Loucy (cell line): ENCODE data around the gene FAM50A.

Experiments used
- H2AFZ ChIP-seq: fragments of 200-600 bp; sonication (generic); 2 replicates; pipeline ENCODE4 v1.6.0; 2016; ENCODE audit warnings: antibody characterized with exemption, mild to moderate bottlenecking, low read length, moderate library complexity
- H3F3A ChIP-seq: fragments of 200-600 bp; 2 replicates; pipeline ENCODE4 v1.6.0; 2016; ENCODE audit warnings: antibody characterized with exemption, low read depth, mild to moderate bottlenecking
- H3K27me3 ChIP-seq: fragments of 200-600 bp; sonication (generic); 2 replicates; pipeline ENCODE4 v1.6.1; 2014; ENCODE audit warnings: low read length, mild to moderate bottlenecking; ENCODE audit not compliant: insufficient read depth, poor library complexity, severe bottlenecking
- H3K36me3 ChIP-seq: fragments of 200-600 bp; sonication (generic); 2 replicates; pipeline ENCODE4 v1.6.1; 2016; ENCODE audit warnings: low read length; ENCODE audit not compliant: insufficient read depth
- H3K4me1 ChIP-seq: fragments of 200-600 bp; sonication (generic); 2 replicates; pipeline ENCODE4 v1.5.1; 2014; ENCODE audit warnings: low read length, mild to moderate bottlenecking; ENCODE audit not compliant: insufficient read depth, poor library complexity, severe bottlenecking
- H3K4me2 ChIP-seq: fragments of 200-600 bp; sonication (generic); 2 replicates; pipeline ENCODE4 v1.6.0; 2014; ENCODE audit warnings: antibody characterized with exemption, low read length, low read depth, mild to moderate bottlenecking; ENCODE audit not compliant: poor library complexity, severe bottlenecking
- H3K4me3 ChIP-seq: fragments of 200-600 bp; sonication (generic); 2 replicates; pipeline ENCODE4 v1.5.1; 2014; ENCODE audit warnings: low read length, mild to moderate bottlenecking, mixed read lengths; ENCODE audit not compliant: poor library complexity, severe bottlenecking
- H3K79me2 ChIP-seq: fragments of 200-600 bp; sonication (generic); 2 replicates; pipeline ENCODE4 v1.6.1; 2014; ENCODE audit warnings: low read length; ENCODE audit not compliant: insufficient read depth
- H3K9ac ChIP-seq: fragments of 200-600 bp; sonication (generic); 2 replicates; pipeline ENCODE4 v1.6.0; 2014; ENCODE audit warnings: mild to moderate bottlenecking, low read depth, low read length, moderate library complexity; ENCODE audit not compliant: poor library complexity, severe bottlenecking
- H3K9me2 ChIP-seq: fragments of 200-600 bp; sonication (generic); replicated peaks from 2 replicates; pipeline ENCODE4 v1.6.1; 2016; ENCODE audit warnings: low read depth, low read length, mixed read lengths
- H3K9me3 ChIP-seq: fragments of 200-600 bp; sonication (generic); 2 replicates; pipeline ENCODE4 v1.6.1; 2014; ENCODE audit warnings: mild to moderate bottlenecking, antibody characterized with exemption, low read length, low read depth; ENCODE audit not compliant: insufficient read depth
- H4K20me1 ChIP-seq: fragments of 200-600 bp; sonication (generic); 2 replicates; pipeline ENCODE4 v1.6.0; 2014; ENCODE audit warnings: antibody characterized with exemption, low read length, mild to moderate bottlenecking; ENCODE audit not compliant: insufficient read depth, poor library complexity, severe bottlenecking
- EZH2phosphoT487 ChIP-seq: fragments of 200-600 bp; IDR thresholded peaks from 2 replicates; pipeline ENCODE4 v1.6.1; 2018; ENCODE audit warnings: antibody characterized with exemption, mild to moderate bottlenecking, moderate library complexity, borderline replicate concordance
- TF ChIP-seq, protein P1 (sequence below): fragments of 200-600 bp; sonication (generic); conservative IDR thresholded peaks from 2 replicates; pipeline ENCODE4 v1.5.1; 2014; ENCODE audit warnings: mild to moderate bottlenecking, antibody characterized with exemption, low read length

FAM50A gene

DNA sequence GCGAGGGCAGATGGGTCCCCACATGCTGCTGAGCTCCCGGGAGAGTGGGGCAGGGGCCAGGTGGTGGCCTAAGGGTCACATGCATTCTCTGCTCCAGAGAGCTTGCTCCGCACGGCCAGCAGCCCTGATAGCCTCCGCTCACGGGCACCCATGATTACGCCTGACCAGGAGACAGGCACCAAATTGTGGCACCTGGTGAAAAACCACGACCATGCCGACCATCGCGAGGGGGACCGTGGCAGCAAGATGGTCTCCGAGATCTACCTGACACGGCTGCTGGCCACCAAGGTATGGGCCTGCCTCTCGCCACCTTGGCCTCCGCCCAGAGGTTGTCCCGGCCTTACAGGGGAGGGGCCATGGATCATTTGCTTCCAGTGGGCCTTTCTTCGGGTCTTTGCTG is 25.9 kb downstream of the FAM50A start:
- no peaks in the 10 kb centered on the region for H3K27me3 ChIP-seq
- H3K4me2 ChIP-seq: no peak overlapping the region
- H3K9me2 ChIP-seq: no peaks in the 10 kb centered on the region
- no peak overlapping the region for H2AFZ ChIP-seq
- H3K9ac ChIP-seq: no peak overlapping the region
- H3K9me3 ChIP-seq: no peaks in the 10 kb centered on the region
- H3F3A ChIP-seq: no peaks in the 10 kb centered on the region
- H4K20me1 ChIP-seq: no peaks in the 10 kb centered on the region
- H3K4me3 ChIP-seq: no peak overlapping the region
- H3K36me3 ChIP-seq: no peaks in the 10 kb centered on the region; the same call in 1 of the 2 replicates
- H3K4me1 ChIP-seq: no peaks in the 10 kb centered on the region
- no peaks in the 10 kb centered on the region for H3K79me2 ChIP-seq
- TF ChIP-seq EZH2phosphoT487: no peak
- TF ChIP-seq, protein P1, sequence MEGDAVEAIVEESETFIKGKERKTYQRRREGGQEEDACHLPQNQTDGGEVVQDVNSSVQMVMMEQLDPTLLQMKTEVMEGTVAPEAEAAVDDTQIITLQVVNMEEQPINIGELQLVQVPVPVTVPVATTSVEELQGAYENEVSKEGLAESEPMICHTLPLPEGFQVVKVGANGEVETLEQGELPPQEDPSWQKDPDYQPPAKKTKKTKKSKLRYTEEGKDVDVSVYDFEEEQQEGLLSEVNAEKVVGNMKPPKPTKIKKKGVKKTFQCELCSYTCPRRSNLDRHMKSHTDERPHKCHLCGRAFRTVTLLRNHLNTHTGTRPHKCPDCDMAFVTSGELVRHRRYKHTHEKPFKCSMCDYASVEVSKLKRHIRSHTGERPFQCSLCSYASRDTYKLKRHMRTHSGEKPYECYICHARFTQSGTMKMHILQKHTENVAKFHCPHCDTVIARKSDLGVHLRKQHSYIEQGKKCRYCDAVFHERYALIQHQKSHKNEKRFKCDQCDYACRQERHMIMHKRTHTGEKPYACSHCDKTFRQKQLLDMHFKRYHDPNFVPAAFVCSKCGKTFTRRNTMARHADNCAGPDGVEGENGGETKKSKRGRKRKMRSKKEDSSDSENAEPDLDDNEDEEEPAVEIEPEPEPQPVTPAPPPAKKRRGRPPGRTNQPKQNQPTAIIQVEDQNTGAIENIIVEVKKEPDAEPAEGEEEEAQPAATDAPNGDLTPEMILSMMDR: no peak

DNA sequence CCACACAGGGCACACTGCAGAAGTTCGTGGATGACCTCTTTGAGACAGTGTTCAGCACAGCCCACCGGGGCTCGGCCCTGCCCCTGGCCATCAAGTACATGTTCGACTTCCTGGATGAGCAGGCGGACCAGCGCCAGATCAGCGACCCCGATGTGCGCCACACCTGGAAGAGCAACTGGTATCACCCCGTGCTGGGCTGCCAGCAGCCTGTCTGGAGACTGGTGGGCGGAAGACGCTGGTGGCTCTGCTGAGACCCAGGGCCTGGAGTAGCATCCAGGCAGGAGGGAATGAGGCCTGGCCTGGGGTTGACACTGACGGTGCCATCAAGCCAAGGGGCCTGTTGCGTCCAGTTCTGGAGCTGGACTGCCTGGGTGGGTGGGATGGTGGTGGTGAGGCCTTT is 26.5 kb downstream of the FAM50A start:
- Histone ChIP-seq H3F3A (no peaks in the 10 kb centered on the region), H3K36me3 (no peaks in the 10 kb centered on the region; the same call in 1 of the 2 replicates), H3K4me1 (no peaks in the 10 kb centered on the region), H3K4me2 (no peak overlapping the region), H3K9me2 (no peaks in the 10 kb centered on the region), H3K9me3 (no peaks in the 10 kb centered on the region), H3K4me3 (no peak overlapping the region), H4K20me1 (no peaks in the 10 kb centered on the region), H2AFZ (no peak overlapping the region), H3K9ac (no peak overlapping the region), H3K79me2 (no peaks in the 10 kb centered on the region), H3K27me3 (no peaks in the 10 kb centered on the region)
- TF ChIP-seq EZH2phosphoT487: no peak
- TF ChIP-seq, protein P1: no peak

DNA sequence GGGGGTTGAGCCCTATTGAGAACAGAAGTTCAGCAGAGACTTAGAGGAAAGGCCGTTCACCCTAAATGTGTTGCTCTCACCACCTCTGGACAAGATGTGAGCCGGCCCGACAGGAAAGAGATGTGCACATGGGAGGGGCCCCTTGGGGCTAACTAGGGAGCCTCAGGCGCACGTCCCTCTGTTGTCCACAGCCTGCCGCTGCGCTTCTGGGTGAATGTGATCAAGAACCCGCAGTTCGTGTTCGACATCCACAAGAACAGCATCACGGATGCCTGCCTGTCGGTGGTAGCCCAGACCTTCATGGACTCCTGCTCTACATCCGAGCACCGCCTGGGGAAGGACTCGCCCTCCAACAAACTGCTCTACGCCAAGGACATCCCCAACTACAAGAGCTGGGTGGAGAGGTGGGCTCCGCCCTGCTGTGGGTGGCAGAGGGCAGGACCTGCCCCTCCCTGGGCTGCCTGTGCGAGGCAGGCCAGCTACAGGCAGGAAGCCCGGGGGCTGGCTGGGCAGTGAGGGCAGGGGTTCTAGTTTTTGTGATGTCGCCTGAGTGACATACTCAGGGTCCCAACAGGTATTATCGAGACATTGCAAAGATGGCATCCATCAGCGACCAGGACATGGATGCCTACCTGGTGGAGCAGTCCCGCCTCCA is 27.1 kb downstream of the FAM50A start:
- Histone ChIP-seq H3K36me3 (no peaks in the 10 kb centered on the region; the same call in 1 of the 2 replicates), H3K4me3 (no peak overlapping the region), H3K27me3 (no peaks in the 10 kb centered on the region), H3K4me1 (no peaks in the 10 kb centered on the region), H3K9ac (no peak overlapping the region), H4K20me1 (no peaks in the 10 kb centered on the region), H3K4me2 (no peak overlapping the region), H3K9me3 (no peaks in the 10 kb centered on the region), H3K79me2 (no peaks in the 10 kb centered on the region), H3F3A (no peaks in the 10 kb centered on the region), H2AFZ (no peak overlapping the region), H3K9me2 (no peaks in the 10 kb centered on the region)
- TF ChIP-seq, protein P1: no peak
- TF ChIP-seq EZH2phosphoT487: no peak
